GM12878 (cell line): ENCODE data around the gene CIDEC. TPM values are rescaled to one million over a fixed set of nuclear protein-coding genes. Genes with fewer than 3 reads are reported as not detected.

Experiments used
- KDM1A ChIP-seq: fragments of 200-600 bp; sonication (generic); IDR thresholded peaks from 2 replicates; pipeline ENCODE4 v1.6.1; 2016; ENCODE audit warnings: borderline replicate concordance
- MTA3 ChIP-seq: IDR thresholded peaks from 2 replicates; pipeline ENCODE4 v1.6.1; 2012; ENCODE audit warnings: low read length, inconsistent platforms, borderline replicate concordance
- MXI1 ChIP-seq: fragments of 150-350 bp; IDR thresholded peaks from 2 replicates; pipeline ENCODE4 v1.6.1; 2011; ENCODE audit warnings: low read depth, mild to moderate bottlenecking, inconsistent platforms, low read length, improper control_type of control experiment
- MYC ChIP-seq: IDR thresholded peaks from 2 replicates; pipeline ENCODE4 v1.6.1; 2011; ENCODE audit warnings: mild to moderate bottlenecking, low read length, moderate library complexity, inconsistent platforms; ENCODE audit not compliant: insufficient read depth, insufficient replicate concordance, insufficient read length, severe bottlenecking
- NFIC ChIP-seq: IDR thresholded peaks from 2 replicates; pipeline ENCODE4 v1.6.1; 2012; ENCODE audit warnings: low read depth, mild to moderate bottlenecking, inconsistent platforms, low read length, moderate library complexity
- RAD21 ChIP-seq: IDR thresholded peaks from 2 replicates; pipeline ENCODE4 v1.6.1; 2011; ENCODE audit warnings: mild to moderate bottlenecking, low read depth, low read length, moderate library complexity; ENCODE audit not compliant: insufficient read depth
- RELA ChIP-seq: fragments of 450-650 bp; IDR thresholded peaks from 2 replicates; pipeline ENCODE4 v1.8.0; 2014; ENCODE audit warnings: borderline replicate concordance; ENCODE audit not compliant: partially characterized antibody
- STAT3 ChIP-seq: IDR thresholded peaks from 2 replicates; pipeline ENCODE4 v1.6.1; 2011; ENCODE audit warnings: low read depth, low read length, improper control_type of control experiment
- ZBED1 ChIP-seq: IDR thresholded peaks from 2 replicates; pipeline ENCODE4 v1.6.1; 2016; ENCODE audit warnings: borderline replicate concordance
- ZNF24 ChIP-seq: fragments of 450-650 bp; IDR thresholded peaks from 2 replicates; pipeline ENCODE4 v1.6.1; 2017; ENCODE audit warnings: antibody characterized with exemption, mild to moderate bottlenecking
- ZNF384 ChIP-seq: IDR thresholded peaks from 2 replicates; pipeline ENCODE4 v1.6.1; 2012; ENCODE audit warnings: low read depth, mild to moderate bottlenecking, low read length, improper control_type of control experiment, borderline replicate concordance
- polyA plus RNA-seq, 11 experiments: library from polyadenylated mRNA; depleted of rRNA in 4 of 11; unstranded in 6 of 11; stranded (reverse) in 5 of 11; fragments of >200 nt; fragmentation: Nextera tagmentation in 4 of 11; fragmentation: Illumina TruSeq in 1 of 11; extraction: Ambion mirVana in 4 of 11; extraction: Trizol in 1 of 11; gene quantifications; 1 replicate in 1 of 11; 2 replicates in 10 of 11; pipeline versions ENCODE4 v1.2.1 to v1.2.3, GENCODE V29; 2011 to 2016; ENCODE audit warnings: inconsistent platforms in 2 of 11, missing spikeins in 2 of 11, low read depth in 1 of 11
- total RNA-seq, 4 experiments: library from RNA; depleted of rRNA in 3 of 4; stranded (reverse); fragments of >200 nt in 3 of 4; fragmentation: Illumina TruSeq in 1 of 4; extraction: Trizol in 1 of 4; gene quantifications; 2 replicates each; pipeline versions ENCODE4 v1.2.1 to v1.2.3, GENCODE V29; 2013 to 2021
- TF ChIP-seq, protein P1 (sequence below): fragments of 450-650 bp; IDR thresholded peaks from 2 replicates; pipeline ENCODE4 v1.6.1; 2016; ENCODE audit warnings: mild to moderate bottlenecking
- TF ChIP-seq, protein P2 (sequence below): fragments of 450-650 bp; IDR thresholded peaks from 2 replicates; pipeline ENCODE4 v1.6.1; 2017; ENCODE audit warnings: mild to moderate bottlenecking, moderate library complexity
- TF ChIP-seq, protein P3 (sequence below): fragments of 450-650 bp; IDR thresholded peaks from 2 replicates; pipeline ENCODE4 v1.6.1; 2014; ENCODE audit warnings: mild to moderate bottlenecking
- TF ChIP-seq, protein P4 (sequence below): fragments of 450-650 bp; IDR thresholded peaks from 2 replicates; pipeline ENCODE4 v1.6.1; 2017; ENCODE audit warnings: mild to moderate bottlenecking, low read depth, inconsistent platforms; ENCODE audit not compliant: poor library complexity, severe bottlenecking
- TF ChIP-seq, protein P5 (sequence below): fragments of 450-650 bp; IDR thresholded peaks from 2 replicates; pipeline ENCODE4 v1.6.1; 2017; ENCODE audit warnings: antibody characterized with exemption, mild to moderate bottlenecking, moderate library complexity
- TF ChIP-seq, protein P6 (sequence below): IDR thresholded peaks from 2 replicates; pipeline ENCODE4 v1.6.1; 2012; ENCODE audit warnings: low read depth, low read length, improper control_type of control experiment

Gene CIDEC
- total and polyA plus RNA-seq, 10 of the 15 experiments (the other 5 are each of a cell fraction or from before 2014, with no cell fraction given) = 0.10 to 0.49 TPM; not detected in 8

DNA sequence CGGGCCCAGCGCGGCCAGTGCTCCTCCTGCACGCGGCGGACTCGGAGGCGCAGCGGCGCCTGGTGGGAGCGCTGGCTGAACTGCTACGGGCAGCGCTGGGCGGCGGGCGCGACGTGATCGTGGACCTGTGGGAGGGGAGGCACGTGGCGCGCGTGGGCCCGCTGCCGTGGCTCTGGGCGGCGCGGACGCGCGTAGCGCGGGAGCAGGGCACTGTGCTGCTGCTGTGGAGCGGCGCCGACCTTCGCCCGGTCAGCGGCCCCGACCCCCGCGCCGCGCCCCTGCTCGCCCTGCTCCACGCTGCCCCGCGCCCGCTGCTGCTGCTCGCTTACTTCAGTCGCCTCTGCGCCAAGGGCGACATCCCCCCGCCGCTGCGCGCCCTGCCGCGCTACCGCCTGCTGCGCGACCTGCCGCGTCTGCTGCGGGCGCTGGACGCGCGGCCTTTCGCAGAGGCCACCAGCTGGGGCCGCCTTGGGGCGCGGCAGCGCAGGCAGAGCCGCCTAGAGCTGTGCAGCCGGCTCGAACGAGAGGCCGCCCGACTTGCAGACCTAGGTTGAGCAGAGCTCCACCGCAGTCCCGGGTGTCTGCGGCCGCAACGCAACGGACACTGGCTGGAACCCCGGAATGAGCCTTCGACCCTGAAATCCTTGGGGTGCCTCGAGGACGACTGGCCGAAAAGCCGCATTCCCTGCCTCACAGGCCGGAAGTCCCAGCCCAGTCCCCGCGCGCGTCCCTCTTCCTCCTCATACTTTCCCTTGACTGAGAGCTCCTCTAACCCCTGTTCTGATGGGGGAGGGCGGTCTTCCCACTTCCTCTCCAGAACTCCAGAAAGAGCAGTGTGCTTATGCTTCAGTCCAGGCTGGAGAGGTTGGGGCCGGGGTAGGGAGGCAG lies 35.4 kb upstream of the CIDEC start (continued):
- TF ChIP-seq, protein P1, sequence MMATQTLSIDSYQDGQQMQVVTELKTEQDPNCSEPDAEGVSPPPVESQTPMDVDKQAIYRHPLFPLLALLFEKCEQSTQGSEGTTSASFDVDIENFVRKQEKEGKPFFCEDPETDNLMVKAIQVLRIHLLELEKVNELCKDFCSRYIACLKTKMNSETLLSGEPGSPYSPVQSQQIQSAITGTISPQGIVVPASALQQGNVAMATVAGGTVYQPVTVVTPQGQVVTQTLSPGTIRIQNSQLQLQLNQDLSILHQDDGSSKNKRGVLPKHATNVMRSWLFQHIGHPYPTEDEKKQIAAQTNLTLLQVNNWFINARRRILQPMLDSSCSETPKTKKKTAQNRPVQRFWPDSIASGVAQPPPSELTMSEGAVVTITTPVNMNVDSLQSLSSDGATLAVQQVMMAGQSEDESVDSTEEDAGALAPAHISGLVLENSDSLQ = no peak
- TF ChIP-seq, protein P2, sequence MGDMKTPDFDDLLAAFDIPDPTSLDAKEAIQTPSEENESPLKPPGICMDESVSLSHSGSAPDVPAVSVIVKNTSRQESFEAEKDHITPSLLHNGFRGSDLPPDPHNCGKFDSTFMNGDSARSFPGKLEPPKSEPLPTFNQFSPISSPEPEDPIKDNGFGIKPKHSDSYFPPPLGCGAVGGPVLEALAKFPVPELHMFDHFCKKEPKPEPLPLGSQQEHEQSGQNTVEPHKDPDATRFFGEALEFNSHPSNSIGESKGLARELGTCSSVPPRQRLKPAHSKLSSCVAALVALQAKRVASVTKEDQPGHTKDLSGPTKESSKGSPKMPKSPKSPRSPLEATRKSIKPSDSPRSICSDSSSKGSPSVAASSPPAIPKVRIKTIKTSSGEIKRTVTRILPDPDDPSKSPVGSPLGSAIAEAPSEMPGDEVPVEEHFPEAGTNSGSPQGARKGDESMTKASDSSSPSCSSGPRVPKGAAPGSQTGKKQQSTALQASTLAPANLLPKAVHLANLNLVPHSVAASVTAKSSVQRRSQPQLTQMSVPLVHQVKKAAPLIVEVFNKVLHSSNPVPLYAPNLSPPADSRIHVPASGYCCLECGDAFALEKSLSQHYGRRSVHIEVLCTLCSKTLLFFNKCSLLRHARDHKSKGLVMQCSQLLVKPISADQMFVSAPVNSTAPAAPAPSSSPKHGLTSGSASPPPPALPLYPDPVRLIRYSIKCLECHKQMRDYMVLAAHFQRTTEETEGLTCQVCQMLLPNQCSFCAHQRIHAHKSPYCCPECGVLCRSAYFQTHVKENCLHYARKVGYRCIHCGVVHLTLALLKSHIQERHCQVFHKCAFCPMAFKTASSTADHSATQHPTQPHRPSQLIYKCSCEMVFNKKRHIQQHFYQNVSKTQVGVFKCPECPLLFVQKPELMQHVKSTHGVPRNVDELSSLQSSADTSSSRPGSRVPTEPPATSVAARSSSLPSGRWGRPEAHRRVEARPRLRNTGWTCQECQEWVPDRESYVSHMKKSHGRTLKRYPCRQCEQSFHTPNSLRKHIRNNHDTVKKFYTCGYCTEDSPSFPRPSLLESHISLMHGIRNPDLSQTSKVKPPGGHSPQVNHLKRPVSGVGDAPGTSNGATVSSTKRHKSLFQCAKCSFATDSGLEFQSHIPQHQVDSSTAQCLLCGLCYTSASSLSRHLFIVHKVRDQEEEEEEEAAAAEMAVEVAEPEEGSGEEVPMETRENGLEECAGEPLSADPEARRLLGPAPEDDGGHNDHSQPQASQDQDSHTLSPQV = no peak
- TF ChIP-seq, protein P3, sequence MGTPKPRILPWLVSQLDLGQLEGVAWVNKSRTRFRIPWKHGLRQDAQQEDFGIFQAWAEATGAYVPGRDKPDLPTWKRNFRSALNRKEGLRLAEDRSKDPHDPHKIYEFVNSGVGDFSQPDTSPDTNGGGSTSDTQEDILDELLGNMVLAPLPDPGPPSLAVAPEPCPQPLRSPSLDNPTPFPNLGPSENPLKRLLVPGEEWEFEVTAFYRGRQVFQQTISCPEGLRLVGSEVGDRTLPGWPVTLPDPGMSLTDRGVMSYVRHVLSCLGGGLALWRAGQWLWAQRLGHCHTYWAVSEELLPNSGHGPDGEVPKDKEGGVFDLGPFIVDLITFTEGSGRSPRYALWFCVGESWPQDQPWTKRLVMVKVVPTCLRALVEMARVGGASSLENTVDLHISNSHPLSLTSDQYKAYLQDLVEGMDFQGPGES = no peak
- TF ChIP-seq MXI1 (no peak), STAT3 (no peak), NFIC (no peak), MYC (no peak), ZBED1 (no peak), MTA3 (no peak), RAD21 (no peak), ZNF384 (no peak), RELA (no peak), ZNF24 (no peak), KDM1A (no peak)
- TF ChIP-seq, protein P4, sequence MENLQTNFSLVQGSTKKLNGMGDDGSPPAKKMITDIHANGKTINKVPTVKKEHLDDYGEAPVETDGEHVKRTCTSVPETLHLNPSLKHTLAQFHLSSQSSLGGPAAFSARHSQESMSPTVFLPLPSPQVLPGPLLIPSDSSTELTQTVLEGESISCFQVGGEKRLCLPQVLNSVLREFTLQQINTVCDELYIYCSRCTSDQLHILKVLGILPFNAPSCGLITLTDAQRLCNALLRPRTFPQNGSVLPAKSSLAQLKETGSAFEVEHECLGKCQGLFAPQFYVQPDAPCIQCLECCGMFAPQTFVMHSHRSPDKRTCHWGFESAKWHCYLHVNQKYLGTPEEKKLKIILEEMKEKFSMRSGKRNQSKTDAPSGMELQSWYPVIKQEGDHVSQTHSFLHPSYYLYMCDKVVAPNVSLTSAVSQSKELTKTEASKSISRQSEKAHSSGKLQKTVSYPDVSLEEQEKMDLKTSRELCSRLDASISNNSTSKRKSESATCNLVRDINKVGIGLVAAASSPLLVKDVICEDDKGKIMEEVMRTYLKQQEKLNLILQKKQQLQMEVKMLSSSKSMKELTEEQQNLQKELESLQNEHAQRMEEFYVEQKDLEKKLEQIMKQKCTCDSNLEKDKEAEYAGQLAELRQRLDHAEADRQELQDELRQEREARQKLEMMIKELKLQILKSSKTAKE = no peak
- TF ChIP-seq, protein P5, sequence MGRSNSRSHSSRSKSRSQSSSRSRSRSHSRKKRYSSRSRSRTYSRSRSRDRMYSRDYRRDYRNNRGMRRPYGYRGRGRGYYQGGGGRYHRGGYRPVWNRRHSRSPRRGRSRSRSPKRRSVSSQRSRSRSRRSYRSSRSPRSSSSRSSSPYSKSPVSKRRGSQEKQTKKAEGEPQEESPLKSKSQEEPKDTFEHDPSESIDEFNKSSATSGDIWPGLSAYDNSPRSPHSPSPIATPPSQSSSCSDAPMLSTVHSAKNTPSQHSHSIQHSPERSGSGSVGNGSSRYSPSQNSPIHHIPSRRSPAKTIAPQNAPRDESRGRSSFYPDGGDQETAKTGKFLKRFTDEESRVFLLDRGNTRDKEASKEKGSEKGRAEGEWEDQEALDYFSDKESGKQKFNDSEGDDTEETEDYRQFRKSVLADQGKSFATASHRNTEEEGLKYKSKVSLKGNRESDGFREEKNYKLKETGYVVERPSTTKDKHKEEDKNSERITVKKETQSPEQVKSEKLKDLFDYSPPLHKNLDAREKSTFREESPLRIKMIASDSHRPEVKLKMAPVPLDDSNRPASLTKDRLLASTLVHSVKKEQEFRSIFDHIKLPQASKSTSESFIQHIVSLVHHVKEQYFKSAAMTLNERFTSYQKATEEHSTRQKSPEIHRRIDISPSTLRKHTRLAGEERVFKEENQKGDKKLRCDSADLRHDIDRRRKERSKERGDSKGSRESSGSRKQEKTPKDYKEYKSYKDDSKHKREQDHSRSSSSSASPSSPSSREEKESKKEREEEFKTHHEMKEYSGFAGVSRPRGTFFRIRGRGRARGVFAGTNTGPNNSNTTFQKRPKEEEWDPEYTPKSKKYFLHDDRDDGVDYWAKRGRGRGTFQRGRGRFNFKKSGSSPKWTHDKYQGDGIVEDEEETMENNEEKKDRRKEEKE = no peak
- TF ChIP-seq, protein P6, sequence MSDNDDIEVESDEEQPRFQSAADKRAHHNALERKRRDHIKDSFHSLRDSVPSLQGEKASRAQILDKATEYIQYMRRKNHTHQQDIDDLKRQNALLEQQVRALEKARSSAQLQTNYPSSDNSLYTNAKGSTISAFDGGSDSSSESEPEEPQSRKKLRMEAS = peak; percentile 44; the same call in 1 of the 2 replicates
